Colonic mucosa (tissue), 4 donors: ENCODE results near the gene ITSN1. TPM values are rescaled to one million over a fixed set of nuclear protein-coding genes. Genes with fewer than 3 reads are reported as not detected.

Experiments used
- DNase-seq: peaks from one replicate; pipeline ENCODE4 v3.0.0-alpha.2; 2020
- H3K27ac ChIP-seq: fragments of 200-600 bp; one replicate; pipeline ENCODE4 v1.8.0; 2021
- H3K27me3 ChIP-seq: fragments of 200-600 bp; one replicate; pipeline ENCODE4 v1.8.0; 2021
- H3K36me3 ChIP-seq: fragments of 200-600 bp; one replicate; pipeline ENCODE4 v1.8.0; 2021
- H3K4me1 ChIP-seq: fragments of 200-600 bp; one replicate; pipeline ENCODE4 v1.8.0; 2021; ENCODE audit warnings: mild to moderate bottlenecking
- H3K4me3 ChIP-seq: fragments of 200-600 bp; one replicate; pipeline ENCODE4 v1.8.0; 2021
- H3K9ac ChIP-seq, 2 donors: one replicate each; pipeline ENCODE4 v1.7.0; 2013; ENCODE audit warnings: control low read depth in 2 of 2, low read depth in 2 of 2, low read length in 2 of 2
- H3K9me3 ChIP-seq: fragments of 200-600 bp; one replicate; pipeline ENCODE4 v1.8.0; 2021
- CTCF ChIP-seq: fragments of 200-600 bp; IDR thresholded peaks from one replicate; pipeline ENCODE4 v1.8.0; 2022; ENCODE audit warnings: antibody characterized with exemption, mild to moderate bottlenecking
- intact Hi-C: fragments of 100-400 bp; cut with DNase I; formaldehyde crosslinking; loops from one replicate; pipeline ENCODE4 v1.14.1; 2022
- total RNA-seq, 2 donors: library from RNA; stranded (reverse); fragmentation: NEBNext Ultra II Directional in 1 of 2; extraction: Animal tissue kit (Norgen Biotek cat#: 25700) in 1 of 2; gene quantifications; one replicate each; pipeline ENCODE4 v1.2.1, GENCODE V29; 2021
- donor health status: healthy.
- donor health status: DM: no; HTN: no; CAD: no.
- donor health status: DM: no; HTN: no; CAD: no.

The ITSN1 gene
- total RNA-seq, 2 donors from 2014 or later = 22.4 to 28.3 TPM

GRCh38 chr21:33732038-33732437 lies 89.7 kb downstream of the ITSN1 start:
- no peaks in the 10 kb centered on the region for H3K9me3 ChIP-seq
- no peaks in the 10 kb centered on the region for H3K36me3 ChIP-seq
- intact Hi-C loops = no loop called here
- no peaks in the 10 kb centered on the region for H3K27me3 ChIP-seq
- H3K4me3 ChIP-seq = no peak overlapping the region
- no peak overlapping the region for H3K27ac ChIP-seq
- TF ChIP-seq CTCF = no peak
- H3K4me1 ChIP-seq = no peaks in the 10 kb centered on the region
- DNase-seq = no peak
- no peak overlapping the region for H3K9ac ChIP-seq

- no peak for TF ChIP-seq CTCF
- intact Hi-C loops = no loop called here
- H3K9me3 ChIP-seq = no peaks in the 10 kb centered on the region
- H3K4me1 ChIP-seq = no peaks in the 10 kb centered on the region
- H3K9ac ChIP-seq = no peak overlapping the region
- H3K4me3 ChIP-seq = no peak overlapping the region
- H3K27ac ChIP-seq = no peak overlapping the region
- no peaks in the 10 kb centered on the region for H3K27me3 ChIP-seq
- no peak for DNase-seq
- H3K36me3 ChIP-seq = no peaks in the 10 kb centered on the region
These were observed 91.3 kb downstream of the ITSN1 start for GRCh38 chr21:33733601-33734000.

- Histone ChIP-seq H3K27ac (no peak overlapping the region), H3K4me1 (no peaks in the 10 kb centered on the region), H3K4me3 (no peak overlapping the region), H3K9me3 (no peaks in the 10 kb centered on the region), H3K36me3 (no peaks in the 10 kb centered on the region), H3K9ac (no peak overlapping the region), H3K27me3 (no peaks in the 10 kb centered on the region)
- no peak for DNase-seq
- intact Hi-C loops = no loop called here
- no peak for TF ChIP-seq CTCF
These were observed 92.0 kb downstream of the ITSN1 start for GRCh38 chr21:33734291-33734690.

GRCh38 chr21:33734818-33735217 lies 92.5 kb downstream of the ITSN1 start:
- TF ChIP-seq CTCF = no peak
- intact Hi-C loops = no loop called here
- H3K4me3 ChIP-seq = no peak overlapping the region

GRCh38 chr21:33736569-33736968 lies 94.3 kb downstream of the ITSN1 start:
- H3K27me3 ChIP-seq = no peaks in the 10 kb centered on the region
- intact Hi-C loops = no loop called here
- TF ChIP-seq CTCF = no peak
- H3K9ac ChIP-seq = no peak overlapping the region
- no peak overlapping the region for H3K4me3 ChIP-seq
- no peaks in the 10 kb centered on the region for H3K36me3 ChIP-seq
- H3K9me3 ChIP-seq = no peaks in the 10 kb centered on the region
- H3K27ac ChIP-seq = no peak overlapping the region
- DNase-seq = no peak
- no peaks in the 10 kb centered on the region for H3K4me1 ChIP-seq

More at GRCh38 chr21:33734818-33735217, 92.5 kb downstream of the ITSN1 start:
- H3K9me3 ChIP-seq = no peaks in the 10 kb centered on the region
- H3K9ac ChIP-seq = no peak overlapping the region
- H3K27ac ChIP-seq = no peak overlapping the region
- no peak for DNase-seq
- H3K36me3 ChIP-seq = no peaks in the 10 kb centered on the region
- H3K4me1 ChIP-seq = no peaks in the 10 kb centered on the region
- no peaks in the 10 kb centered on the region for H3K27me3 ChIP-seq

GRCh38 chr21:33739701-33740100 lies 97.4 kb downstream of the ITSN1 start:
- no peak overlapping the region for H3K4me3 ChIP-seq
- TF ChIP-seq CTCF = no peak
- no peak overlapping the region for H3K9ac ChIP-seq
- H3K9me3 ChIP-seq = no peaks in the 10 kb centered on the region
- no peak for DNase-seq
- intact Hi-C loops = no loop called here
- H3K4me1 ChIP-seq = no peaks in the 10 kb centered on the region
- no peak overlapping the region for H3K27ac ChIP-seq
- H3K36me3 ChIP-seq = no peaks in the 10 kb centered on the region
- H3K27me3 ChIP-seq = no peaks in the 10 kb centered on the region
